GM19328 (cell line): ENCODE results near the gene PEAK1.

Source experiments
- ATAC-seq: cut with Tn5 transposase; IDR thresholded peaks from one replicate; pipeline ENCODE4 v1.9.1; 2021; ENCODE audit warnings: mild to moderate bottlenecking, moderate library complexity; ENCODE audit not compliant: unreplicated experiment

PEAK1 gene

DNA sequence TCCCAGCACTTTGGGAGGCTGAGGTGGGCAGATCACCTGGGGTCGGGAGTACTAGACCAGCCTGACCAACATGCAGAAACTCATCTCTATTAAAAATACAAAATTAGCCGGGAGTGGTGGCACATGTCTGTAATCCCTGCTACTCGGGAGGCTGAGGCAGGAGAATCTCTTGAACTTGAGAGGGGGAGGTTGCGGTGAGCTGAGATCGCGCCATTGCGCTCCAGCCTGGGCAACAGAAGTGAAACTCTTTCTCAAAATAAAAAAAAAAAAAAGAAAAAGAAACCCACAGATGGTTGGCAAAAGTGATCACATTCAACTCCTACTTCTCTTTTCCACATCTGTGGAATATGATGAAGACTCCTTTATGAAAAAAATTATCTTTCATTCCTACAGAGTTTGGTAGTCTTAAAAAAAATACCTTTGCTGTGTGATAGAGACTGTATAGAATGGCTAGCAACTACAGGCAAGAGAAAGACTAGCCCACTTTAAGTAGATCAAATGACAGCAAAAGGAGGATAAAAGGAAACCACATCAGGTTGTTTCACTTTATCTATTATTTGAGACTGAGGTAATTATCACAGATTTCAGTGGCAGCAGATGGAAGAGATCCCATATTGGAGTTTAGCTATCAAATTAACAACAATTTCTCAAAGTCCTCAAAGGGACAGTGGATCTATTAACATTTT lies 176.0 kb downstream of the PEAK1 start:
- no peak for ATAC-seq

DNA sequence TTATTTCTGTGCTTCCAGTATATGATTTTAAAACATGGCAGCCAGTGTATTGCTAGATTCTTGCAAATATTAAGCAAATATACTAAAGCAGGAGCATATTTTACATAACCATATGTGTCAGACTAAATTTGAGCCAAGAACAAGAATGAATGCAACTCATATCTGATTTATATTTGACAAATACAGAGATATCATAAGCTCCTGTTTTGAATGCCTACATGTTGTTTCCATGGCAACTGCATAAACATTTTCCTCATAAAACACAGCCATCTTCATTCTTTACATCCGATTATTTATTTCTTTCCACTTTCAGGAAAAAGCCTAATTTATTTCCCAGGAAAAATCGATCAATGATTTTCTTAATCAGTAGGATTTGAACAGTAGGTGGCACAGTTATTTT lies 176.8 kb downstream of the PEAK1 start:
- no peak for ATAC-seq

DNA sequence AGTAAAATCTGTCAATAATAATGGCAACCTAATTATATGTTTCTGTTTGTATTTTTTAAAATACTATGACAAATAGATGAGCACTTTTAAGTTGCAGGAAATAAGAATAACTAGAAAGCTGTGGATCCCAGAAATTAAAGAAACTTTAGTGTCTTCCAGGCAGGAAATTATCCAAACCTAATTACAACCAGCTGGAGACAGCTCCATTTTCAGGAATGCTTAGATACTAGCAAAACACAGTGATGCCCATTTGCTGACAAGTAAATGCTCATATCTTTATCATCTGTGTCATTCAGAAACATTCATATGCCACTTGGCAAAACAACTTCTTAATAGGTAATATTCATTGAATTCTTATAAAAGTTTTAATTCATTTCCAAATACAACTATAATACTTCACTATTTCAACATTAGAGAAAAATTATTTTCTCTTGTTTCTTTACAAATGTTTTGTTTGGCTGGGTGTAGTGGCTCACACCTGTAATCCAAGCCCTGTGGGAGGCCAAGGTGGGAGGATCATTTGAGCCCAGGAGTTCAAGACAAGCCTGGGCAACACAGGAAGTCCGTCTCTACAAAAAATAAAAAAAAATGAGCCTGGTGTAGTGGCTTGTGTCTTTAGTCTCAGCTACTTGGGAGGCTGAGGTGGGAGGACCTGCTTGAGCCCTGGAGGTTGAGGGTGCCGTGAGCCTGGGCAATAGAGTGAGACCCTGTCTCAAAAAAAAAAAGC lies 179.9 kb downstream of the PEAK1 start:
- no peak for ATAC-seq

DNA sequence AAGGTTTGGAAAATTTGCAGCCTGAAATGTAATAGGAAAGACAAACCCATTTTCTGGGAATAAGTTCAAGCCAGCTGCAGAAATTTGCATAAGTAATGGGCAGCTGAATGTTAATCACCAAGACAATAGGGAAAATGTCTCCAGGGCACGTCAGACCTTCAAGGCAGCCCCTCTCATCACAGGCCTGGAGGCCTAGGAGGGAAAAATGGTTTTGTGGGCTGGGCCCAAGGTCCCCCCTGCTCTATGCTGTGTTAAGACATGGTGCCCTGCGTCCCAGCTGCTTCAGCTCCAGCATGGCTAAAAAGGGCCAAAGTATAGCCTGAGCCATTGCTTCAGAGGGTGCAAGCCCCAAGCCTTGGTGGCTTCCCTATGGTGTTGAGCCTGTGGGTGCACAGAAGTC lies 184.3 kb downstream of the PEAK1 start:
- ATAC-seq = no peak

DNA sequence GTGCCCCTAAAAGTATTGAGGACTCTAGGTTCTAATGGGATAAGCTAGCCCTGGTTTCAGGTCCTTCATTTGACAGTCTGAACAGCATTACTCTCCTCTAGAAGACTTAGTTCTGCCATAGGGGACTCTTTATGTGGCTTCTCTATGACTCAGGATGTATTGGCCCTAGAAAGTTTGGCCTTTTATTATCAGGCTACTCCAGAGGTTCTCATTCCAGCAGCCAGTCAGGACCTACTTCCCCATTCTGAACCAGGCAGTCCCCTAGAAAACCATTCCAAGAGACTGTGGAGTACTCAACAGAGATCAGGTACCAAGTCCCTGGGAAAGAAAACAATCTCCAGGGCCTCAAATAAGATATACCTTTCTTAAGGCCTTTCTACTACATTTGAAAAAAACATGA lies 191.1 kb downstream of the PEAK1 start:
- ATAC-seq = no peak

DNA sequence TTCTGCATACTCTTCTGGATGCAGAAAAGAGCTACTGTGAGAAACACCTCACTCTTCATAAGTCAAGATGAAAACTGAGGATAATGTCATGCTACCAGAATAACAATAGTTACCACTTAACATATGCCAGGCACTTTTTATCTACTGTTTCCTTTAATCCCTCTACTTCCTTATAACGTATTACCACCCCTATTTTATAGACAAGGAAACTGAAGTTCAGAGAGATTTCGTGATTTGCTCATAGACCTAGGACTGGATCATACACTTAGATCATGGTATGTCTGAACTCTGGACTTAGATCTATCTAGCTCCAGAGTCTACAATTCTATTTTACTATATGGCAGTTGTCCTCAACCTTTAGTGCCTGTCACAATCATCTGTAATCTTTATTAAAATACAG lies 193.3 kb downstream of the PEAK1 start:
- no peak for ATAC-seq

DNA sequence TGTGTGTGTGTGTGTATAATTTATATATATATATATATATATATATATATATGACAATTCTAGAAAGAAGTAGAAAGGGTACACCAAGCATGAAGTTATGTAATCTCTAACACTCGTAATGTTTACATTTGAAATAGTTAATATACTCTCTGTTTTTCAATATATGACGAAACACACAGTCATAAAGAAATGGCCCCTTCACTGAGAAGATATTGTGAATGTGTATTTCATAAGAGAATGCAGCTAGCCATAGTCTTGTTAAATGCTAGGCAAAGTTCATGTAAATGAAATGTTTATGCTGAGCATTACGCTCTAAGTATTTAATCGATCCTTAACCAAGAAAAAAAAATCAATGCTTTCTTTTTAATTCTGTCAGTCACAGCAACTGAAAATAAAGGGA lies 194.3 kb downstream of the PEAK1 start:
- ATAC-seq = no peak

DNA sequence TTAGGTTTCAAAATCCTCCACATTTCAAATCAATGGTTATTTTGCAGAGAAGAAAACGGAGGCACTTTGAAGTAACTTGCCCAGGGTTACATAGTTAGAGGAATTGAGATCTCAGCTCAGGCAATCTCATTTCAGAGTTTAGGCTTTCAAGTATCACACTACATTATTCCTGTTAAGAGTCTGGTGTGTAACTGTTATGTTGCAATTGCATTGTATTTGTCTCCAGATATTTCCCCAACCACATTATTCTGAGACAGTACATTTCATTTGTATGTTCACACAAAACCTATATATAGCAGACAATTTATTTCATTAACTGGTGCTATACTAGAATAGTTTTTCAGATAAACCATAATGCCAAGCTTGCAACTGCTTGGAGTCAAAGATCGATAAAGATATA lies 194.8 kb downstream of the PEAK1 start:
- ATAC-seq = no peak

DNA sequence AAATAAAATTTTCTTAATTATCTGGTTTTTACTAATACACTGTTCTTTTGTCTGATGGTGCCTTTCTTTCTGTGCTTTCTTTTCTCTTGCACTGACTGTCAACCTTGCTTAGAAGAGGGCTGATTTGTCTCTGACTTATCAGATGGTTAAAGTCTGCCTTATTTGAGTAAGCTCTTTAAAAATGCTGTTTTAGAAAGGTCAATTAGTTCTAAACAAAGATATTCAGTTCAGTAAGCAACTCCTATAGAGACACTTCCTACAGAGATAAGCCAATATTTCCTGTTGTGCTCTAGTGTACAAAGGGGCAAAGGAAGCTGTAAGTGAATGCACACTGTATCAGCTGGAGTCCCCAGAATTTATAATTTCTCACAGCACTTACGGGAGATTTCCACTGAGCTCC lies 195.6 kb downstream of the PEAK1 start:
- no peak for ATAC-seq

DNA sequence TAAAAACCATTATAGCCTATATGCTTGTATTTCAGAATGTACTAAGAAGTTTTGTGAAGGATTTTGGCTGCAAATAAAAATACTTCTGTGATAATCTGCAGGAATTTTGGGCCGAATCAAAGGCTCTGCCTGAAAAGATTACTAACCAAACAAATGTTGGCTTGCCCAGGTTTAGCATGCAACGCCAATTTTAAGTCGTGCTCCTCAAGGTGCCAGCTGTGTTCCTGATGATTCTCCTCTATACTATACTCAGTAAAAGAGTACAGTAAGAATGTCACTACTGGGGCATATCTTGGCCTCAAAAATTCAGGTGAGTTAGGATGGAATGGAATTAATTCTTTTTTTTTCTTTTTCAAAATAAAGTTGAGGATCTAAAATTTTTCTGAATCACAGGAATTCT lies 198.2 kb downstream of the PEAK1 start:
- no peak for ATAC-seq

DNA sequence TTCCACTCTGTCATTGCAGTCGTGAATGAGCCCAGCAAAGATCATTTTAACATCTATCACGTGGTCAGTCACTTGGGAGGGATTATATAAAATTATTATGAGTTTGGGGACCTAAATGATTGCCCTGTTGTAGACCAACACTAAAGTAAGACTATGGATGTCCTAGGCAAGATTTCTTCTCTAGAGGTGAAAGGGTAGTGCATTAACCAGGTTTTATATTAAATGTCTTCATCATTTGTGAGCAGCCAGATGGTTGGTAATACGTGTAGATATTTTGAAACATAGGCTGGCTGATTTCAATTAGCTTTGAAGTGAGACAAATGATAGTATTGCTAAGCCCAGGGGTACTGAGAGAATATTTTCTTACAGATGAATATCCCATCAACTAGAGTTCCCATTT lies 198.7 kb downstream of the PEAK1 start:
- no peak for ATAC-seq

DNA sequence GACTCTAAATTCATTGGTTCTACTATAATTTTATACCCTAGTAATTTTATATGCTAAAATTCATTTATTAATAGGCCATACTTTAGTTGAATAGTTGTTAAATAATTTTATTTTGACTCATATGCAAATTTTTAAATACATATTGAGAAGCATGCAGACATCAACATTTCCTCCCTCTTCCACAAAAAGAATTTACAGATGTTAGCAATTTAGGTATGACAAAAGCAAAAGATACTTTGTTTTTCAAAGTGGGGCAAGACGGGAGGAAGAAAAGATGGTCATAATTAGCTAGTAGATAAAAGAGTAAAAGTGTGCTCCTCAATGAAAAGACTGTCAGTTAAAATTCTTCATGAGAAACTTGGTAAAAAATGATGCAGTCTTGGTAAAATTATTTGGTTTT lies 200.1 kb downstream of the PEAK1 start:
- ATAC-seq = no peak

DNA sequence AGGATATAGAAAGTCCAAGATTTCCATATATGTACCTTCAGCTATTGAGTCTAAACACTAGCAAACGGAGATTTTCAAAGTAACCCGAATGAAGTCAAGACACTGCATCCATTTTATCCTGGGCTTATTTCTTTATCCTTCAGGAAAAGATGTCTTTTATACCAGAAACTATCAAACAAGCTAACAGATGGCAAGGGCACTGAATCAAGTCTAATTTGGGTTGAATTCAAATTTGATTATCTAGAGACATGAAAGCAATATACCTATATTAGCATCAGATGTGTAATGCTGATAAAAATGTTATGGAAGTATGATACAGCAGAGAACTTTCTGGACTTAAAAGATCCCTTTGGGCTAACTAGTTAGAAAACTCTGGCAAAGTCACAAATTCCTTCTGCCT lies 210.7 kb downstream of the PEAK1 start:
- no peak for ATAC-seq

DNA sequence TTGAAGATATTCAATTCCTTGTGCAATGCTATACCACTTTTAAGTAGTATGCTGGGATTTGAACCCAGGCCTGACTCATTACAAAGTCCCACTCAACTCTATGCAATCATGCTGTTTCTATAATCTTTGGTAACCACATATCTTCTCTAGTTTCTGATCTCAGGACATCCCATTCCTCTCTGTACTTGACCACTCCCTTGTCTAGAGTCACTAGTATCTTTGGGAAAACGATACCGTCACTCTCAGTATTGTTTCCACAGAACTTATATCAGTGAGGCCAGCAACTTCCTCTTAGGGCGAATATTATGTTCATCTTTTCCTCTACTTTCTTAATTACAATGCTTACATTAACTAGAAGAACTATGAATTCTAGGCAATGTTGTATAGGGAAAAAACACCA lies 211.7 kb downstream of the PEAK1 start:
- no peak for ATAC-seq

DNA sequence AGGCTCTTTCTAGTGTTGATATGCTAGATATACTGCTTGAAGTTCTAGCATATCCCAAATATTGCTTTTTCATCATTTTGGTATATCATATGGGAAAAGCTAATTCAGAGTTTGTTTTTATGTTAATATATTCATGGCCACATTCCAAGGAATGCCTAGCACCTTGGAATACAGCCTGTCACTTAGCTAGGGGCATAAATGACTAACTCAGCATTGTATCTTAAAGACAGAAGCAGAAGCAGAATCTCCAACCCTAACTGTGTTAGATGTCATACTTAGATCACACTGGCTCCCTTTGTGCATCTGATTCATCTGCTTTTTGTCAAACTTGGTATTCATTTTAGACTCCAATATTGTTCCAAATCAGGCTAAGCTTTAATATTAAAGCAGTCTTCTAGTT lies 218.2 kb downstream of the PEAK1 start:
- no peak for ATAC-seq

DNA sequence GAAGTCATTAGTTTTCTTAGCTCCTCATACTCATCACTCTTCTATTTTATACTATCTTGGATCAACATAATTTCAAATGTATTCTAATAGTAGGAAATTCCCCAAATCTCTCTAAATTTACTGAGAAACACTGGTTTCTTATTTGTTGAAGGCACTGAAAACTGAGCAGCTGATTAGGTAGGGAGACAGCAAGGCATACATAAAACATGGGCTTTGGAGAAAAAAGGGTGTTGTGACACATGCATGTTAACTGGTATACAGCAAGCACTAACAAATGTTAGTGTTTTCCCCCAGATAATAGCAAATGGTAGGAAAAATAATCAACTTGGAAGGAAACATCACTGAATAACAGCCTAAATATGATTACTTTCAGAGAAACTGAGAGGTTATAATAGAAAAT lies 223.5 kb downstream of the PEAK1 start:
- no peak for ATAC-seq

DNA sequence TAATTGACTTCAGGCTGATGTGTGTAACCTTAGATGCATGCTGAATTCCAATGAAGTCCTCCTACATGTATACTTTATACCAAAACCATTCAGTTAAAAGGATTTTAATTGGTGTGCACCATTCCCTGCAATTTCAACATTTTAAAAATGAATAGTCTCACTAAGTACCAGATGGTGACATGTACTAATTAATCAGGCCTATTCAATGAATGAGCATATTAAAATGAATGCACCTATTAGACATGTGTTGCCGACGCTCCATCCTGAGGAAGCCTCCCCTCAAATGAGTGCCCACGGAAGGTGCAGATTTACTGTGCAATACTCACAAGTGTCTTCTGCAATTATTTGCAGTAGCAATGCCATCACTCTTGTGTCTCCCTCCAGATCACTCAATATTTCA lies 224.3 kb downstream of the PEAK1 start:
- no peak for ATAC-seq

DNA sequence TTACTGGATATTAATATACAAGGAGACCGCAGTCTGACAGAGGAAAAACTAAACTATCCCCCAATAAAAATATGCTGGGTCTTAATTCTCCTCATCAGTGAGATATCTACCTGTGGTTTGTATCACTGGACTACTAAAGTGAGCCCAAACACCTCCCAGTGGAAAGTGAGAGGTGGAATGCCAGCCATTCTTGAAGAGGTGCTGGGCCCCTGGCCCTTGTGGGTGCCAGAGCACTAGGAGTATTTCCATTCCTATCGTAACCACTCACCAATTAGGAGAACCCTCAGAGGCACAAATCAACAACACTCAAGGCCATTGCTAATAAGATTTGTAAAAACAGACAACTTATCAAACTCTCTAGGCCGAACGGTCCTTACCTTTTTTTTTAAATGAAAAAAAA lies 227.5 kb downstream of the PEAK1 start:
- ATAC-seq = no peak

DNA sequence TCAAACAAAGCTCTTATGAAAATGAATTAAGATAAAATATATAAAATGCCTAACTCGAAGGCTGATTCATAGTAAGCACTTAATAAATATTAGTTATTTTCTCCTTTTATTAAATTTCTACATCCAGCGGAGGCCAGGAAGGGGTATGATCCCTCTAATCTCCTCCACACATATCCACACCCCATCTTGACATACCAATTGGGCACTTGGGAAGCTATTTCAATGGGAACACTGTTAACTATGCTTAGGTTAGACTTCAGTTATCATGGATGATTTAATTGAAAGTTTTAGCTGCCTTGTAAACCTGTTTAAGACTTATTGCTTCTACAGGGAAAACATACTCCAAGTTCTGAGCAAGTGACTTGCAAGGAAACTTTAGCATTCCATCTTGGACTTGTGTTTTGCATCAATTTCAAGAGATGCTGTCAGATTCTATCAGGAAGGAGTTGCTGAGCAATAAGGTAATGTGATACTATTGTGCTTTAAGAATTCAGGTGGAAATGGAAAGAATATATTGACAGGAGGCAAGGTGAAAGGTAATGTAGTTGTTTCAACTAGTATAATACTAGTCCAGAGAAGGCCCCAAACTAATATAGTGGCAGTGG lies 228.6 kb downstream of the PEAK1 start:
- no peak for ATAC-seq

DNA sequence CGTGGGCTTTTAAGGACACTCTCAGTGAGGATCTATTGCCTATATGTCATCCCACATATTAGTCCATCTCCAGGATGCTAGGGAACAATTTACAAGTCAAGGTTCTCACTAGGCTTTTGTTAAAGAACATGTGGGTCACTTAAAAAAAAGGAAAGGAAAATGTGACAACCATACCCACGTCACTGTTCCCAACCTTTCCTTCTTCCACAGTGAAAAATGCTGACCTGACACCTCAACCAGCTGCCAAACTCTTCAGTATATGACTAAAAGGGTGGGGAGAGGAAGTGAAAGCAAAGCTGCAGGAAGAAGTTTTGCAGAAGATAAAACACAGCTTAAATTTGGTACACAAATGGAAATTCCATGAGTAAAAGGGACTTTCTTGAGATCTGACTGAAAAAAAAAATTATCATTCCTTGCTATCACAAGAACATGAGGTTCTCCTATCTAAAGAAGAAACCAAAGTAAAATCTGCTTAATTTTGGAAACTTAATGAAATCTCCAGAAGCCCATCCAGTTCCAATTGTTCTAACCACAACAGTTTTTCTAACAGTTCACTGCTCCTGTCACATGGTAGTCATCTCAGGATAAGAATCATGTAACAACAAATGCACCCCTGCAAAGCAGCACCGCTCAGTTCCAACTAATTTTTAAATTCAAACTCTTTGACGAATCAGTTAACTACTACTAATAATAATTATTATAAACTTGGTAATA lies 232.0 kb downstream of the PEAK1 start:
- no peak for ATAC-seq

DNA sequence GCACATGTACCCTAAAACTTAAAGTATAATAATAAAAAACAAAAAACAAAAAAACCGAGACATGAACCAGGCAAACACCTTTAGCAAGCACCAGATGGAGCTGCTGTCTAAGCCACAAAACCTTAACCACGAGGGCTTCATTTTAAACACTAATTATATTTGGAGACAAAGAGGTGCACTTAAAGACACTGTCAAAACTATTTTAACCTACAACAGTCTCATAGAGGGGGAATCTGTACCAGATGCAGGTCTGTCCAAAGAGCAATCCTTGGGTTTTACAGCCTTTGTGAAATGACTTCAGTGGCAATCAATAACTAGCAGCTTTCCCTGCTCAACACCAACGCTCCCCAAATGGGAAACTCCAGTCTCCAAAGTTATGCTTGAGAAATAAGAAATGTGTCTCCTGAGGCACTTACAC lies 233.3 kb downstream of the PEAK1 start:
- no peak for ATAC-seq
